ENCODE measurements around the gene PER1. TPM values are rescaled to one million over a fixed set of nuclear protein-coding genes. Genes with fewer than 3 reads are reported as not detected.

The PER1 gene
- total and polyA plus RNA-seq, 10 of the 15 experiments (the other 5 are each of a cell fraction or from before 2014, with no cell fraction given) = 0.02 to 25.1 (median 5.4) TPM

GRCh38 chr17:8158267-8159031 is 6.2 kb upstream of the PER1 start (continued):
- TF ChIP-seq SUZ12 (IDR thresholded peaks at IDR 0.05; ENCODE audit: unreplicated experiment) = no peak
- no peak for TF ChIP-seq SREBF2 (IDR thresholded peaks at IDR 0.05; ENCODE audit: low read length)
- no peak for TF ChIP-seq HSF1 (IDR thresholded peaks at IDR 0.05; ENCODE audit: low read depth, low read length)
- no peak for TF ChIP-seq CBX5 (IDR thresholded peaks at IDR 0.05; ENCODE audit: low read depth)
- TF ChIP-seq DPF2 (IDR thresholded peaks at IDR 0.05) = no peak
- TF ChIP-seq, protein P1, sequence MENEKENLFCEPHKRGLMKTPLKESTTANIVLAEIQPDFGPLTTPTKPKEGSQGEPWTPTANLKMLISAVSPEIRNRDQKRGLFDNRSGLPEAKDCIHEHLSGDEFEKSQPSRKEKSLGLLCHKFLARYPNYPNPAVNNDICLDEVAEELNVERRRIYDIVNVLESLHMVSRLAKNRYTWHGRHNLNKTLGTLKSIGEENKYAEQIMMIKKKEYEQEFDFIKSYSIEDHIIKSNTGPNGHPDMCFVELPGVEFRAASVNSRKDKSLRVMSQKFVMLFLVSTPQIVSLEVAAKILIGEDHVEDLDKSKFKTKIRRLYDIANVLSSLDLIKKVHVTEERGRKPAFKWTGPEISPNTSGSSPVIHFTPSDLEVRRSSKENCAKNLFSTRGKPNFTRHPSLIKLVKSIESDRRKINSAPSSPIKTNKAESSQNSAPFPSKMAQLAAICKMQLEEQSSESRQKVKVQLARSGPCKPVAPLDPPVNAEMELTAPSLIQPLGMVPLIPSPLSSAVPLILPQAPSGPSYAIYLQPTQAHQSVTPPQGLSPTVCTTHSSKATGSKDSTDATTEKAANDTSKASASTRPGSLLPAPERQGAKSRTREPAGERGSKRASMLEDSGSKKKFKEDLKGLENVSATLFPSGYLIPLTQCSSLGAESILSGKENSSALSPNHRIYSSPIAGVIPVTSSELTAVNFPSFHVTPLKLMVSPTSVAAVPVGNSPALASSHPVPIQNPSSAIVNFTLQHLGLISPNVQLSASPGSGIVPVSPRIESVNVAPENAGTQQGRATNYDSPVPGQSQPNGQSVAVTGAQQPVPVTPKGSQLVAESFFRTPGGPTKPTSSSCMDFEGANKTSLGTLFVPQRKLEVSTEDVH (IDR thresholded peaks at IDR 0.05; ENCODE audit: low read depth, partially characterized antibody) = no peak
- no peak for TF ChIP-seq RAD51 (IDR thresholded peaks at IDR 0.05)
- TF ChIP-seq STAT3 (IDR thresholded peaks at IDR 0.05; ENCODE audit: low read depth, low read length) = no peak
- TF ChIP-seq HDAC2 (IDR thresholded peaks at IDR 0.05) = no peak
- no peak for TF ChIP-seq ZNF24 (IDR thresholded peaks at IDR 0.05)
- TF ChIP-seq ZZZ3 (IDR thresholded peaks at IDR 0.05; ENCODE audit: control insufficient read depth, insufficient read length, low read depth) = no peak
- TF ChIP-seq RCOR1 (conservative IDR thresholded peaks at IDR 0.05; ENCODE audit: low read depth, low read length) = no peak
- no peak for TF ChIP-seq ATF2 (IDR thresholded peaks at IDR 0.05; ENCODE audit: low read length)
- TF ChIP-seq, protein P2, sequence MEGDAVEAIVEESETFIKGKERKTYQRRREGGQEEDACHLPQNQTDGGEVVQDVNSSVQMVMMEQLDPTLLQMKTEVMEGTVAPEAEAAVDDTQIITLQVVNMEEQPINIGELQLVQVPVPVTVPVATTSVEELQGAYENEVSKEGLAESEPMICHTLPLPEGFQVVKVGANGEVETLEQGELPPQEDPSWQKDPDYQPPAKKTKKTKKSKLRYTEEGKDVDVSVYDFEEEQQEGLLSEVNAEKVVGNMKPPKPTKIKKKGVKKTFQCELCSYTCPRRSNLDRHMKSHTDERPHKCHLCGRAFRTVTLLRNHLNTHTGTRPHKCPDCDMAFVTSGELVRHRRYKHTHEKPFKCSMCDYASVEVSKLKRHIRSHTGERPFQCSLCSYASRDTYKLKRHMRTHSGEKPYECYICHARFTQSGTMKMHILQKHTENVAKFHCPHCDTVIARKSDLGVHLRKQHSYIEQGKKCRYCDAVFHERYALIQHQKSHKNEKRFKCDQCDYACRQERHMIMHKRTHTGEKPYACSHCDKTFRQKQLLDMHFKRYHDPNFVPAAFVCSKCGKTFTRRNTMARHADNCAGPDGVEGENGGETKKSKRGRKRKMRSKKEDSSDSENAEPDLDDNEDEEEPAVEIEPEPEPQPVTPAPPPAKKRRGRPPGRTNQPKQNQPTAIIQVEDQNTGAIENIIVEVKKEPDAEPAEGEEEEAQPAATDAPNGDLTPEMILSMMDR (IDR thresholded peaks at IDR 0.05 in 2 of 3, conservative IDR thresholded peaks at IDR 0.05 in 1 of 3; ENCODE audit: control insufficient read depth in 2 of 3, extremely low read depth in 1 of 3, insufficient read depth in 1 of 3, low read depth in 3 of 3, low read length in 3 of 3) = peak; percentile 82 to 87 (median 84)
- 0 out of 2 replicates have a peak, but pooled peaks have one; percentile 17 for TF ChIP-seq NKRF (conservative IDR thresholded peaks at IDR 0.05)
- TF ChIP-seq TBL1XR1 (IDR thresholded peaks at IDR 0.05; ENCODE audit: low read depth, low read length) = no peak
- no peak for TF ChIP-seq CBX3 (IDR thresholded peaks at IDR 0.05; ENCODE audit: borderline replicate concordance, low read depth)
- TF ChIP-seq ASH2L (IDR thresholded peaks at IDR 0.05; ENCODE audit: borderline replicate concordance, low read depth) = no peak
- TF ChIP-seq BCL11A (IDR thresholded peaks at IDR 0.05; ENCODE audit: low read depth, low read length) = no peak
- TF ChIP-seq CREM (IDR thresholded peaks at IDR 0.05; ENCODE audit: low read depth) = no peak
- TF ChIP-seq ZNF384 (IDR thresholded peaks at IDR 0.05; ENCODE audit: borderline replicate concordance, low read depth, low read length) = no peak
- TF ChIP-seq BACH1 (IDR thresholded peaks at IDR 0.05; ENCODE audit: borderline replicate concordance) = peak; percentile 64; the same call in 1 of the 2 replicates
